HCT116 (cell line): ENCODE results near the gene MYO3B. TPM values are rescaled to one million over a fixed set of nuclear protein-coding genes. Genes with fewer than 3 reads are reported as not detected.

Experiments
- ATAC-seq: fragments of 200-7000 bp; cut with Tn5 transposase; 2 replicates; pipeline ENCODE4 v1.9.1; 2020; ENCODE audit warnings: mild to moderate bottlenecking, moderate library complexity
- BruUV-seq: library from RNA; stranded (reverse); fragments of 400-500 nt; replicated peaks from 2 replicates; lab custom pipeline; 2021; lab: Mats Ljungman, UMichigan
- CTCF ChIA-PET: fragments of 300-600 bp; sonication (Branson Sonifier 250); formaldehyde crosslinking; loops from one replicate; lab custom pipeline; 2021; ENCODE audit warnings: antibody characterized with exemption; lab: Charles Lee
- POLR2A ChIA-PET: fragments of 300-600, 350-600 bp; sonication (Branson Sonifier 250); formaldehyde crosslinking; loops from one replicate; lab custom pipeline; 2021; ENCODE audit warnings: antibody characterized with exemption; lab: Charles Lee
- RAD21 ChIA-PET, 2 experiments: fragments of 300-600 bp; sonication (Branson Sonifier 250); formaldehyde crosslinking; loops; one replicate each; lab custom pipeline; 2023; ENCODE audit warnings: low total read pairs in 2 of 2; ENCODE audit not compliant: uncharacterized antibody in 2 of 2, unreplicated experiment in 2 of 2, low non-redundant PET in 1 of 2; lab: Charles Lee
- DNase-seq: peaks from one replicate; pipeline ENCODE4 v3.0.0-alpha.2; 2010; ENCODE audit warnings: low read depth, low spot score
- H2AFZ ChIP-seq: fragments of 200-600 bp; shearing (Covaris generic), sonication (generic); 2 replicates; pipeline ENCODE4 v1.6.1; 2017; ENCODE audit warnings: low read depth, mixed run types, mixed read lengths, antibody characterized with exemption, low read length; ENCODE audit not compliant: poor library complexity, severe bottlenecking
- H3K27ac ChIP-seq: 2 replicates; pipeline ENCODE4 v1.5.1; 2012; ENCODE audit warnings: low read depth, low read length
- H3K27me3 ChIP-seq: fragments of 200-600 bp; sonication (generic); 2 replicates; pipeline ENCODE4 v1.6.1; 2016; ENCODE audit warnings: mixed run types, low read length, mixed read lengths; ENCODE audit not compliant: insufficient read depth
- H3K36me3 ChIP-seq, 2 experiments: fragments of 200-500 bp in 1 of 2; fragments of 200-600 bp in 1 of 2; sonication (Bioruptor generic) in 1 of 2; sonication (generic) in 1 of 2; 2 replicates each; pipeline versions ENCODE4 v1.5.1 to v1.6.1; 2014 to 2016; ENCODE audit warnings: low read length in 2 of 2, inconsistent platforms in 1 of 2, mixed read lengths in 1 of 2, mixed run types in 1 of 2; ENCODE audit not compliant: insufficient read depth in 2 of 2, control insufficient read depth in 1 of 2
- H3K4me1 ChIP-seq, 2 experiments: fragments of 200-600 bp in 1 of 2; sonication (generic) in 1 of 2; 2 replicates each; pipeline versions ENCODE4 v1.5.1 to v1.6.1; 2012 to 2017; ENCODE audit warnings: low read length in 2 of 2, inconsistent platforms in 1 of 2, mild to moderate bottlenecking in 1 of 2, mixed read lengths in 1 of 2, mixed run types in 1 of 2, moderate library complexity in 1 of 2; ENCODE audit not compliant: insufficient read depth in 2 of 2, control insufficient read depth in 1 of 2
- H3K4me2 ChIP-seq: fragments of 200-600 bp; sonication (generic); 2 replicates; pipeline ENCODE4 v1.6.1; 2017; ENCODE audit warnings: mixed run types, low read length, mixed read lengths
- H3K4me3 ChIP-seq, 2 experiments: fragments of 200-600 bp in 1 of 2; sonication (generic) in 1 of 2; replicated peaks in 1 of 2; 2 replicates each; pipeline ENCODE4 v1.5.1; 2011 to 2016; ENCODE audit warnings: low read length in 2 of 2, control low read depth in 1 of 2, low read depth in 1 of 2, mild to moderate bottlenecking in 1 of 2, mixed read lengths in 1 of 2, mixed run types in 1 of 2
- H3K79me2 ChIP-seq: fragments of 200-600 bp; sonication (generic); 2 replicates; pipeline ENCODE4 v1.6.1; 2017; ENCODE audit warnings: mild to moderate bottlenecking, mixed run types, low read length, moderate library complexity, mixed read lengths; ENCODE audit not compliant: insufficient read depth
- H3K9ac ChIP-seq: fragments of 200-600 bp; sonication (generic); 2 replicates; pipeline ENCODE4 v1.6.1; 2016; ENCODE audit warnings: low read length, mixed read lengths
- H3K9me2 ChIP-seq: fragments of 200-600 bp; sonication (generic), shearing (Covaris generic); 2 replicates; pipeline ENCODE4 v1.6.1; 2017; ENCODE audit warnings: mixed run types, mild to moderate bottlenecking, moderate library complexity; ENCODE audit not compliant: insufficient read depth
- H3K9me3 ChIP-seq, 2 experiments: fragments of 200-500 bp in 1 of 2; fragments of 200-600 bp in 1 of 2; sonication (Bioruptor generic) in 1 of 2; sonication (generic) in 1 of 2; 2 replicates each; pipeline ENCODE4 v1.6.1; 2014 to 2017; ENCODE audit warnings: low read length in 2 of 2, mixed read lengths in 2 of 2, inconsistent platforms in 1 of 2, low read depth in 1 of 2, mild to moderate bottlenecking in 1 of 2, mixed run types in 1 of 2, moderate library complexity in 1 of 2; ENCODE audit not compliant: control insufficient read depth in 1 of 2, insufficient read depth in 1 of 2
- H4K20me1 ChIP-seq: fragments of 200-600 bp; sonication (generic), shearing (Covaris generic); 2 replicates; pipeline ENCODE4 v1.6.1; 2017; ENCODE audit warnings: mixed run types, mild to moderate bottlenecking, moderate library complexity; ENCODE audit not compliant: insufficient read depth
- EGR1 ChIP-seq: IDR thresholded peaks from 2 replicates; pipeline ENCODE4 v1.6.1; 2012; ENCODE audit warnings: low read depth
- ELF1 ChIP-seq: IDR thresholded peaks from 2 replicates; pipeline ENCODE4 v1.6.1; 2012; ENCODE audit warnings: low read depth, borderline replicate concordance
- POLR2A ChIP-seq: IDR thresholded peaks from 2 replicates; pipeline ENCODE4 v1.7.0; 2011; ENCODE audit warnings: borderline replicate concordance; ENCODE audit not compliant: insufficient read depth, insufficient read length; ENCODE audit errors: extremely low read depth
- intact Hi-C: fragments of 100-400 bp; cut with micrococcal nuclease; formaldehyde crosslinking; loops from 2 replicates; pipeline ENCODE4 v1.10.0; 2022
- total RNA-seq: library from RNA; stranded (reverse); gene quantifications from one replicate; pipeline ENCODE4 v1.2.1, GENCODE V29; 2021; ENCODE audit not compliant: unreplicated experiment
- TF ChIP-seq, protein P1 (sequence below), 3 experiments: fragments of 200-600 bp in 1 of 3; sonication (generic) in 1 of 3; IDR thresholded peaks in 2 of 3; conservative IDR thresholded peaks in 1 of 3; 2 replicates each; pipeline ENCODE4 v1.5.1; 2012 to 2017; ENCODE audit warnings: low read depth in 2 of 3, low read length in 2 of 3, antibody characterized with exemption in 1 of 3, borderline replicate concordance in 1 of 3, control low read depth in 1 of 3, mild to moderate bottlenecking in 1 of 3, mixed read lengths in 1 of 3, mixed run types in 1 of 3, moderate library complexity in 1 of 3; ENCODE audit not compliant: insufficient read depth in 1 of 3
- TF ChIP-seq, protein P2 (sequence below): IDR thresholded peaks from 2 replicates; pipeline ENCODE4 v1.6.1; 2012; ENCODE audit warnings: low read depth

Gene MYO3B
- total RNA-seq, 1 experiment from 2014 or later: not detected

DNA sequence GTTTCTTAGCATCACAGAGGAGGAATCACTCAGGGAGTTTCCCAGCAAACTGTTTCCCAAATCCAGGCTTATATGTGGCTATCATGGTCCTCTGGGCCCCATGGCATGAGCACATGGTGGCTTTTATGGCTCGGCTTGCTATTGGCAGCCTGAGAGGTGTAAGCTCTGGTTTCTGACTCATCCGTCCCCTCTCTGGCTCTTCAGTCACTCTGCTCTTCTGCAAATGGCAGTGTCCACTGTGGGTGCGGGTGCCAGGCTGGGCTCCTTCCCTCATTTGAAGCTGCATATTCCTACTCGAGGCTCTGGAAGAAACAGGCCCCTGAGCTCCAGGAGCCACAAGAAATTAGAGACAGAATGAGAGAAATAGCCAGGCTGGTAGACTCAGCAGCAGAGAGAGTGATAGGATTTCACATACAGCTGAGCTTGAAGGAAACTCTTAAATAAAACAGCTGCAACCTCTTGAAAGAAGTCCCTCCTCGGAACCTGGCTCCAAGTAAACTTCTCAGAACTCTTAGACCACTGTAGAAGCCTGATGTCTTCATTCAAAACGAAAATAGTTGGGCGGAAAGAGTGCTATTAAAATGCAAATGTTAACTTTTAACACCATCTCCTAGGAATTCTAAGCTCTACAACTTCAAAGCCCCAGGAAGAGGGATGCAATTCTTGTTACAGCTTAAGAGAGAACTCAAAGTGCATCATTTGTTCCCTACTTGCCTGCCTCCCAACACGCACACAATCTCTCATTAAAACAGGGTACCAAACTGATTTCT lies 324.6 kb downstream of the MYO3B start:
- no TSS peak for BruUV-seq
- Histone ChIP-seq H3K79me2 (no peaks in the 10 kb centered on the region), H3K4me3 (no peak overlapping the region), H3K4me1 (no peaks in the 10 kb centered on the region), H2AFZ (no peak overlapping the region), H3K9ac (no peak overlapping the region), H3K36me3 (no peaks in the 10 kb centered on the region), H3K4me2 (no peak overlapping the region), H4K20me1 (no peaks in the 10 kb centered on the region), H3K9me2 (no peaks in the 10 kb centered on the region), H3K27me3 (no peaks in the 10 kb centered on the region), H3K9me3 (no peaks in the 10 kb centered on the region), H3K27ac (no peak overlapping the region)
- RAD21 ChIA-PET: no interaction called here
- CTCF ChIA-PET: no interaction called here
- TF ChIP-seq, protein P1, sequence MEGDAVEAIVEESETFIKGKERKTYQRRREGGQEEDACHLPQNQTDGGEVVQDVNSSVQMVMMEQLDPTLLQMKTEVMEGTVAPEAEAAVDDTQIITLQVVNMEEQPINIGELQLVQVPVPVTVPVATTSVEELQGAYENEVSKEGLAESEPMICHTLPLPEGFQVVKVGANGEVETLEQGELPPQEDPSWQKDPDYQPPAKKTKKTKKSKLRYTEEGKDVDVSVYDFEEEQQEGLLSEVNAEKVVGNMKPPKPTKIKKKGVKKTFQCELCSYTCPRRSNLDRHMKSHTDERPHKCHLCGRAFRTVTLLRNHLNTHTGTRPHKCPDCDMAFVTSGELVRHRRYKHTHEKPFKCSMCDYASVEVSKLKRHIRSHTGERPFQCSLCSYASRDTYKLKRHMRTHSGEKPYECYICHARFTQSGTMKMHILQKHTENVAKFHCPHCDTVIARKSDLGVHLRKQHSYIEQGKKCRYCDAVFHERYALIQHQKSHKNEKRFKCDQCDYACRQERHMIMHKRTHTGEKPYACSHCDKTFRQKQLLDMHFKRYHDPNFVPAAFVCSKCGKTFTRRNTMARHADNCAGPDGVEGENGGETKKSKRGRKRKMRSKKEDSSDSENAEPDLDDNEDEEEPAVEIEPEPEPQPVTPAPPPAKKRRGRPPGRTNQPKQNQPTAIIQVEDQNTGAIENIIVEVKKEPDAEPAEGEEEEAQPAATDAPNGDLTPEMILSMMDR (IDR thresholded peaks at IDR 0.05 in 2 of 3, conservative IDR thresholded peaks at IDR 0.05 in 1 of 3; ENCODE audit: borderline replicate concordance in 1 of 3, insufficient read depth in 1 of 3, low read depth in 2 of 3, low read length in 2 of 3): no peak
- TF ChIP-seq POLR2A (no peak), EGR1 (no peak), ELF1 (no peak)
- TF ChIP-seq, protein P2, sequence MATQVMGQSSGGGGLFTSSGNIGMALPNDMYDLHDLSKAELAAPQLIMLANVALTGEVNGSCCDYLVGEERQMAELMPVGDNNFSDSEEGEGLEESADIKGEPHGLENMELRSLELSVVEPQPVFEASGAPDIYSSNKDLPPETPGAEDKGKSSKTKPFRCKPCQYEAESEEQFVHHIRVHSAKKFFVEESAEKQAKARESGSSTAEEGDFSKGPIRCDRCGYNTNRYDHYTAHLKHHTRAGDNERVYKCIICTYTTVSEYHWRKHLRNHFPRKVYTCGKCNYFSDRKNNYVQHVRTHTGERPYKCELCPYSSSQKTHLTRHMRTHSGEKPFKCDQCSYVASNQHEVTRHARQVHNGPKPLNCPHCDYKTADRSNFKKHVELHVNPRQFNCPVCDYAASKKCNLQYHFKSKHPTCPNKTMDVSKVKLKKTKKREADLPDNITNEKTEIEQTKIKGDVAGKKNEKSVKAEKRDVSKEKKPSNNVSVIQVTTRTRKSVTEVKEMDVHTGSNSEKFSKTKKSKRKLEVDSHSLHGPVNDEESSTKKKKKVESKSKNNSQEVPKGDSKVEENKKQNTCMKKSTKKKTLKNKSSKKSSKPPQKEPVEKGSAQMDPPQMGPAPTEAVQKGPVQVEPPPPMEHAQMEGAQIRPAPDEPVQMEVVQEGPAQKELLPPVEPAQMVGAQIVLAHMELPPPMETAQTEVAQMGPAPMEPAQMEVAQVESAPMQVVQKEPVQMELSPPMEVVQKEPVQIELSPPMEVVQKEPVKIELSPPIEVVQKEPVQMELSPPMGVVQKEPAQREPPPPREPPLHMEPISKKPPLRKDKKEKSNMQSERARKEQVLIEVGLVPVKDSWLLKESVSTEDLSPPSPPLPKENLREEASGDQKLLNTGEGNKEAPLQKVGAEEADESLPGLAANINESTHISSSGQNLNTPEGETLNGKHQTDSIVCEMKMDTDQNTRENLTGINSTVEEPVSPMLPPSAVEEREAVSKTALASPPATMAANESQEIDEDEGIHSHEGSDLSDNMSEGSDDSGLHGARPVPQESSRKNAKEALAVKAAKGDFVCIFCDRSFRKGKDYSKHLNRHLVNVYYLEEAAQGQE: no peak
- POLR2A ChIA-PET: no interaction called here
- intact Hi-C loops: no loop called here
- DNase-seq (no peak), ATAC-seq (no peak)
